ENCODE data around the gene MPRIP.
"Not testable (repeated sequence)": the region's sequence is repeated elsewhere in the genome, so short reads cannot be mapped to it uniquely, and the experiment has no call there.

Gene MPRIP

GRCh38 chr17:17011043-17011907 lies 31.0 kb upstream of the MPRIP start:
- not testable (repeated sequence) for H3K36me3 ChIP-seq; H3K27ac ChIP-seq; H3K4me1 ChIP-seq (ENCODE audit: control insufficient read depth in 1 of 2, insufficient read depth in 1 of 2, low read depth in 1 of 2, low read length in 1 of 2); H3K4me3 ChIP-seq (ENCODE audit: low read depth in 1 of 2, low read length in 1 of 2); H3K9me3 ChIP-seq
- H3K27me3 ChIP-seq, result peaks cover 19% of the 10 kb centered on the region

DNA sequence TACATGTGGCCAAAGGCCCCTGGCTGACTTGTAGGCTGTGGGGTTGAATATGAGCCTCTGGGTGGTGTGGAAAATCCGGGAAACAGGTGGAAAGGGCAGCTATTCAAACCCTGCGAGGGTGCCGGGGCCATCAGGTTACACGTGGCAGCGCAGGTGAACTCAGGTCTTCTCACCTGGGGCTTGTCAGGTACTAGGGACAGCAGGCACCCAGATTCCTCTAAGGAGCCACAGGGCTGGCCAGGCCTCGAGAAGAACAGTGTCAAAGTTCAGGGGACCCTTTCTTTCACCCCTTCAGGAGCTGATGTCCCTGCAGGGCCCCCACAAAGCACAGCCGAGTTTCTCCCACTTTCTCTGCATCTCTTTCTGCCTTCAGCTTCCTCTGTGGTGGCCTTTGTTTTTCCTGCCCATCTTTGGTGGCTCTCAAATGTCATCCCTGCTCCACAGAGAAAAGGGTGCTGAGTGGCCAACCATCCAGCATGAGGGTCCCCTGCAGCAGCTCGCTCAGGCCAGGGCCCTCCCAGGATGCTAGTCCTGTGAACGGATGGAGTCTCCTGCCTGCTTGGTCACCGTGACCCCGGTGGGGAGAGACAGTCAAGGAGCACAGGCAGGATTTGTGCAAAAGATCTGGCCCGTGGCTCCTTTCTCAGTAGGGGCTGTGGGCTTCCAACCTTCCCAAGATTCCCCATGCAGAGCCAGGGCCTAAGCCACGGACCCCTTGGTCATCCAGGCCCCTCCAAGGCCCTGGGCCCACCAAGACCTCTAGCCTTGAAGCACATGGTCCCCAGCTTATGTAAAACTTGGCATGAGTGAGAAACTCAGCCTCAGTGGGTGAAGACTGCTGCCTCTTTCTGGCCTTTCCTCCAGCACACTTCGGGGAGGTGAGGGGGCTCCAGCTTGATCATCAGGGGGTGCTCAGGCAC lies 28.2 kb upstream of the MPRIP start:
- not testable (repeated sequence) for H3K36me3 ChIP-seq; H3K4me3 ChIP-seq (ENCODE audit: low read depth in 1 of 2, low read length in 1 of 2); H3K9me3 ChIP-seq; H3K27ac ChIP-seq; H3K4me1 ChIP-seq (ENCODE audit: control insufficient read depth in 1 of 2, insufficient read depth in 1 of 2, low read depth in 1 of 2, low read length in 1 of 2)
- peaks cover 32% of the 10 kb centered on the region for H3K27me3 ChIP-seq

DNA sequence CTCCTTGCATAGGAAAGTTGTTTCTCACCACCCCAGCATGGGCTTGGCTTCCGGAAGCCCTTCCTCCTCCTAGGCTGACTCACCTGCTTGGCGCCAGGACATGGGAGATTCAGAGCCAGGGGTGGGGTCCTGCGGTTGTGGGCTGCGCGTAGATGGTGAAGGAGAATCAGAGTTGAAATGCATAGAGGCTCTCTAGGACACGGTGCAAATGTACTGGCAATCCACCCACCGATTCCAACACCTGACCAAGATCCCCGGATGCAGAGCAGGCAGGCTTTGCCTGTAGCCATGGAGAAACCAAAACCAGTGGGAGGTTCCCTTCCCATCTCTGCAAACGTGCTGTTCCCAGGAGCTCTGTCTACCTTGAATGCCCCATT lies 27.5 kb upstream of the MPRIP start:
- H3K27ac ChIP-seq; H3K36me3 ChIP-seq; H3K4me3 ChIP-seq (ENCODE audit: low read depth in 1 of 2, low read length in 1 of 2); H3K9me3 ChIP-seq; H3K4me1 ChIP-seq (ENCODE audit: control insufficient read depth in 1 of 2, insufficient read depth in 1 of 2, low read depth in 1 of 2, low read length in 1 of 2): not testable (repeated sequence)
- peaks cover 32% of the 10 kb centered on the region for H3K27me3 ChIP-seq

DNA sequence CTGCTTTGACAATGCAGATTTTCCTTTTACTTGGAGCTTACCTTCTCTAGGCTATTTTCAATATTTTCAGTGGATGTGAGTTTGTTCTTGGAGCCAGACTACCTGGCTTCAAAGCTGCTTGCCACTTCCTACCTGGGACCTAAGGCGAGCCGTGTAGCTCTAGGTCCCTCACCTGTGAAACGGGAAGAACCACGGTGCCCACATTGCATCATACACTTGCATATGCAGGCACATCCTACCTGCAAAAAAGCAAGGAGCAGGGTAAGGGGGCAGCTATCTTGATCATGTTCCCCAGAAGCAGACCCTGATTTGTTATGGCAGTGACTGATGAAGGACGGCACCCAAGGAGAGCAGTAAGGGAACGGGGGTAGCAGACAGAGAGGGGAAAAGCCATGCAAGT lies 27.0 kb upstream of the MPRIP start:
- Histone ChIP-seq H3K9me3 (no peaks in the 10 kb centered on the region), H3K27me3 (peaks cover 32% of the 10 kb centered on the region), H3K4me1 (ENCODE audit: control insufficient read depth in 1 of 2, insufficient read depth in 1 of 2, low read depth in 1 of 2, low read length in 1 of 2) (peaks cover 2 to 9% of the 10 kb centered on the region in 2 experiments), H3K4me3 (ENCODE audit: low read depth in 1 of 2, low read length in 1 of 2) (no peak overlapping the region), H3K27ac (no peak overlapping the region), H3K36me3 (no peaks in the 10 kb centered on the region)
- TF ChIP-seq, protein P1, sequence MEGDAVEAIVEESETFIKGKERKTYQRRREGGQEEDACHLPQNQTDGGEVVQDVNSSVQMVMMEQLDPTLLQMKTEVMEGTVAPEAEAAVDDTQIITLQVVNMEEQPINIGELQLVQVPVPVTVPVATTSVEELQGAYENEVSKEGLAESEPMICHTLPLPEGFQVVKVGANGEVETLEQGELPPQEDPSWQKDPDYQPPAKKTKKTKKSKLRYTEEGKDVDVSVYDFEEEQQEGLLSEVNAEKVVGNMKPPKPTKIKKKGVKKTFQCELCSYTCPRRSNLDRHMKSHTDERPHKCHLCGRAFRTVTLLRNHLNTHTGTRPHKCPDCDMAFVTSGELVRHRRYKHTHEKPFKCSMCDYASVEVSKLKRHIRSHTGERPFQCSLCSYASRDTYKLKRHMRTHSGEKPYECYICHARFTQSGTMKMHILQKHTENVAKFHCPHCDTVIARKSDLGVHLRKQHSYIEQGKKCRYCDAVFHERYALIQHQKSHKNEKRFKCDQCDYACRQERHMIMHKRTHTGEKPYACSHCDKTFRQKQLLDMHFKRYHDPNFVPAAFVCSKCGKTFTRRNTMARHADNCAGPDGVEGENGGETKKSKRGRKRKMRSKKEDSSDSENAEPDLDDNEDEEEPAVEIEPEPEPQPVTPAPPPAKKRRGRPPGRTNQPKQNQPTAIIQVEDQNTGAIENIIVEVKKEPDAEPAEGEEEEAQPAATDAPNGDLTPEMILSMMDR (IDR thresholded peaks at IDR 0.05), result no peak

- H3K36me3 ChIP-seq; H3K27ac ChIP-seq; H3K4me1 ChIP-seq (ENCODE audit: control insufficient read depth in 1 of 2, insufficient read depth in 1 of 2, low read depth in 1 of 2, low read length in 1 of 2); H3K4me3 ChIP-seq (ENCODE audit: low read depth in 1 of 2, low read length in 1 of 2); H3K9me3 ChIP-seq: not testable (repeated sequence)
- peaks cover 32% of the 10 kb centered on the region for H3K27me3 ChIP-seq
These were observed 25.8 kb upstream of the MPRIP start for GRCh38 chr17:17016199-17017197.

DNA sequence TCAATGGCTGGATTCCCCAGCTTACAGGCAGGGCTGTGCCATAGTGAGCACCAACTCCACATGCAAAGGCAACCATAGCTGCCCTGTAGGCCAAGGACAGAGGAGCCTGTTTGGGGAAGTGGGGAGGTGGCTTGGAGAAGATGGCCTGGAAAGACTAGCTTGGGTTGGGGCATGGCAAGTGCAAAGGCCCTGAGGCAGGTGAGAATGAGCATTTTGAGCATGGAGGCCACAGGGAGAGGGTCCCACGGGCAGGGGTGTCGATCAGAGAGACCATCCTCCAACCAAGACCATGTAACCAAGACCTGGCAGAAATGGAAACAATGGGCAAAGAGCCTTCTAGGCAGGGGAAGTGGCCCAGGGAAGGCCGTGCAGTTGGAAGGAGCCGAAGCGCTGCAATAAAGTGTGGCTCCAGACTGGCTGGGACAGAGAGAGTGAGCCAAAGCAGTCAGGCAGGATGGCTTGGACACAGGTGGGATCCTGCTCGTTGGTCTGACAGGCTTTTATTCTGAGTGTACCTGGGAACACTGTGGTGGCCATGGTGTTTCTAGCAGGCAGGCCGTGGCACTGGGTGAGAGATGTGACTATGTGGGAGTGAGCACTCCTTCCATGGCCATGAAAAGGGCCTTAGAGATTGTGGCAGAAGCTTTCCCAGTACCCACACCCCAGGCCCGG lies 24.8 kb upstream of the MPRIP start:
- Histone ChIP-seq H3K4me3 (ENCODE audit: low read depth in 1 of 2, low read length in 1 of 2) (no peak overlapping the region), H3K9me3 (no peaks in the 10 kb centered on the region), H3K4me1 (ENCODE audit: control insufficient read depth in 1 of 2, insufficient read depth in 1 of 2, low read depth in 1 of 2, low read length in 1 of 2) (peaks cover 2 to 9% of the 10 kb centered on the region in 2 experiments), H3K36me3 (no peaks in the 10 kb centered on the region), H3K27ac (no peak overlapping the region), H3K27me3 (peaks cover 32% of the 10 kb centered on the region)
- TF ChIP-seq, protein P1 (IDR thresholded peaks at IDR 0.05), result no peak

All from neutrophil (primary cell).